NCI-H1417 (cell line): Measurements from ENCODE around the gene ACSL6.

ENCODE experiments used
- DNase-seq, 3 experiments: peaks; one replicate each; lab custom pipeline; 2025; lab: John Stamatoyannopoulos, UW

The ACSL6 gene

DNA sequence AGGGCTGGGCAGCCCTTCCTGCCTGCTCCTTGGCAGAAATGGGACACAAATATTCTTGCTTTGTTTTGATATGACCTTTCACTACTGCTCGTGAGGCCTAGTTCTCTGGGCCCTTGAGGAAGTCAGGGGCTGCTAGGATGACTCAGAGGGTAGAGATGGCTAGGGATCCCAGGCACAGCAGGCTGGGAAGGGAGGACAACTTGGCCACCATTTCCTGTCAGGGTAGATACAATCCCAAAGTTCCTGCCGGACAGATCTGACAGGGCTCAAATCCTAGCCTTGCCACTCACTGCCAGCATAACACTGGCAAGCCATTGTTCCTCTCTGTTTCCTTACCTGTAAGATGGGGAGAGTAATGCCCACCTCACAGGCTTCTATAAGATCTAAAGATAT lies 34.2 kb downstream of the ACSL6 start:
- no peak for DNase-seq

DNA sequence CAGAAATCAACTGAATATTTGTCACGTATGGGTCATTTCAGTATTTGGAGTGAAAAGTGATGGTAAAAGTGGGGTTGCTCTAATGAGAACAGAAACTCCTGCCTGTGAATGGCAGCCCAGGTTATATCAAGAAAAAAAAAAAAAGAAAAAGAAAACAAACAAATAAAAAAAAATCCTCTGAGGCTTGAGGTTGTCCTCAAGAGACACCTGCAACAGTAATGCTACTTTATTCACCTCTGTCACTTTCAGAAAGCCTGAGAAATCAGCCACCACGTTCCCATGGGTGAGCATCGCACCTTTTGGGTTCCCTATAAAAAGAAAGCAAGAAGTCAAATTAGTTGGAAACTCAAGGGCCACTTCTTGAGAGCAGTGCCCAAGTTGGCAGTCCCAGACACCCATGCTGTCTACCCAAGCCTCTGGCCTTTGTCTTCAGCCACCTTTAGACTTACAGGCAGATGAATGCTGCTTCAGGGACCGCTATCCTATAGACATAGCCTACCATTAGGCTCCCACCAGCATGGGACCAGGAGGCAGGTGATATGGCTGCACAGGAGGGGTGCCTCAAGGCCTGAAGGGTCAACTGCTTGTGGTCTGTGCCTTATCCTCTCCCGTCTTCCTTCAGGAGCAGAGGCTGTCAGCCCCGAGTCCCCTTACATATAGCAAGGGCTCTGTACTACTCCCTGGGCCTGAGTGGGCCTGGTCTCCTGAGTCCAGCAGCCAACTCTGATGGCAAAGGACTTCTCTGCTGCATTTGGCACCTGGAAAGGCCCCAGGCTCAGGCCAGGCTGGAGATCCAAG lies 34.8 kb downstream of the ACSL6 start:
- no peak for DNase-seq

DNA sequence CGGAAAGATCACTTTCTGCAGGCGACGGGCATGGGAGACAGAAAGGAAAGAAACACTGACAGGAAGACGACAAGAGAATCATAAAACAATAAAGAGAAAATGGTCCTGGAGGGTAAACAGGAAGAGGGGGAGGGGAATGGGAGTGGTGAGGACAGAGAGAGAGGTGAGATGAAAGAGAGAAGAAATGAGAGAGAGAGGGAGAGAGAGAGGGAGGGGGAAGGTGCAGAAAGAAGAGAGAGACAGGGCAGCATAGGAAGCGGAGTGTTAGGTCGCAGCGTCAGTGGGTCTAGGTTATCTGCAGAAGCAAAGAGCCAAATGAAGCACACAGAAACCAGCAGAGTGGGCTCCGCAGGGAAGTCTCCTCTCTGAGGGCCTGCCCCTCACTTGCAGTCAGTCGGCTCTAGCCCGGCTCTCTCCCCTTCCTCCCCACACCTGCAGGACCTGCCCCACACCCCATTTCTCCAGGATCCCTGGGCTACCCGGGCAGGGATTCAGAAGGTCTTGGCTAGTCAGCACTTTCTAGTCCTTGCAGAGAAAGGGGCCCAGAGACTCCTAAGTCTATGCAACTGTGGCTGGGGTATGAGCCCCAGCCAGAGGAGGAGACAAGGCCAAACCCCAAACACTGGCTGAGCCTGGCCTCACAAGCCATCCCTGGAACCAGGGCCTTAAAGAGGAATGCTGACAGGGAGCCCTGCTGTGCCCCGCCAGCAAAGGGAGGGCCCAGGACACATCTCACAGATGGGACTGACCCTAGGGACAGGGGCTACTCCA lies 36.3 kb downstream of the ACSL6 start:
- DNase-seq: no peak

DNA sequence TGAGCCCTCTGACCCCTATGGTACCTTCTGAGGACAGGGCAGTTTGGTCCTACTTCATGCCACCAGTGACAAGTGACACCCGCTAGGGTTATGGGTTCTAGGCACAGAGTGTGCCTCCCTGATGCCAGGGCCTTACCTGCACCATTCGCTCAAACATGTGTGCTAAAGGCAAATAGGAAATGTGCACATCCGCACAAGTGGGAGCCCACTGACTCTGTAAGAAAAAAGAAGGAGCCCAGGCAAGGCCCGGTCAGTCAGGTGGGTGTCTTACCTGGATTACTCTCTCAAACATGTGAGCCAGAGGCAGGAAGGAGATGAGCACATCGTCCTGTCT lies 36.9 kb downstream of the ACSL6 start:
- no peak for DNase-seq

DNA sequence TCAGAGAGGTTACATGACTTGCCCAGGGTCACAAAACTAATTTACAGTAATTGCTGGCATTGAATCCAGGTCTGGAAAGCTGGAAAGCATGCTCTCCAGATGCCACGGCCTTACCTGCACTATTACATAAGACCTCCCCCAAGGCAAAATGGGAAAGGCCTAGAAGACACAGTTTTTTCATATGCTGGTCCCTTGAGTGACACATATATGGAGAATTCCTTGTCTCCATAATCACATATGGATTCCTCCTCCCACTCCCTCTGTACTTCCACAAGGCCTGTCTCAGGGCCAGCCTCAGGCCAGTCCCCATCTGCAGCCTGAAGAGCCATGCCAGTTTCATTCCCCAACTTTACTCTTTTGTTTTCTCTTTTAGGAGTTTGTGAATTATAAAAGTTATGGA lies 37.4 kb downstream of the ACSL6 start:
- no peak for DNase-seq

DNA sequence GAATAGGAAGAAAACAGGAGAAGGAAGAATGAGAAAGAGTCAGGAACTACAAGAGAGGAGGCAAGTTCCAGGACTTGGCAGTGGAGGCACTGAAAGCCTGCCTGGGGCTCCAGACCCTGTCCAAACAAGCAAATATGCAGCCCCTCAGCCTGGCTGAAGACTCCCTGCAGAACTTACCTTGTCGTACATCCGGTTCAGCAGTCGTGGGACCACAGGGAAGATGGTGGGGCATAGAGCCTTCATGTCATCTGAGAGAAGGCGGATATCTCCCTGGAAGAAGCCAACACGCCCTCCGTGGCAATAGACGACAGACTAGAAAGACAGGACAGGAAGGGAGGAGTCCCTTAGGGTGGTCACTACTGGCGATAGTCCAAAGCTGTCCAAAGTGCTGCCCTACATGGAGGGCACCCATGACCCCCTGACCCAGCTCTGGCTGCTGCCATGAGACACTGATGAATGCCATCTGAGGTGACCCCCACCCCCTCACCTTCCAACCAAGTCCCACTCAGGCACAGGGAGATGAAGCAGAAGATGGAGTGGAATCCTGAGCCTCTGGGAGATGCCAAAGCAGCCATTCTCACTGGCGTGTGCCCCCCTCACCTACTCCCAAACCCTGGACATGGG lies 38.3 kb downstream of the ACSL6 start:
- no peak for DNase-seq

DNA sequence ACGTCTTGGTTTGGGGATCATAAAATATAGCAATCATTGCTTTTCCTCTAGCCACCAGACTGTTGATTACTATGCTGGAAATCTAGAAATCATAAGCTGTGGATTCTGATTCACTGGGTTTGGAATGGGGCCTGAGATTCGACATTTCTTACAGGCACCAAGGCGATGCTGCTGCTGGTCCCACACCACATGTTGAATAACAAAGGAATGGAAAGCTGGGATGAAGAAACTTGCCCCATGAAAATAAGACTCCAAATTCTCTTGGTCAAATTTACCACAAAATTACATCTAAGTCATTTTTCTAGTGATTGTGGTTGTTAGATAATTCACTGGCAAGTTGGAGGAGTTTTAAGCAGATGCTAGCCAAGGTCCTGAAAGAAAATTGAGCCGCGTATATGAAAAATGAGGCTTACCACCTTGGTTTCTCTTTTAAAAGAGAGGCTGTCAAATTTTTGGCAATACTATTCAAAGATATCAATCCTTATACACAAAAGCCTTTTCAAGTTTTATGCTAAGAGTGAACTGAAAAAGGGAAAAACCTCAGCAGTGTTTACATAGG lies 43.0 kb downstream of the ACSL6 start:
- DNase-seq: no peak

DNA sequence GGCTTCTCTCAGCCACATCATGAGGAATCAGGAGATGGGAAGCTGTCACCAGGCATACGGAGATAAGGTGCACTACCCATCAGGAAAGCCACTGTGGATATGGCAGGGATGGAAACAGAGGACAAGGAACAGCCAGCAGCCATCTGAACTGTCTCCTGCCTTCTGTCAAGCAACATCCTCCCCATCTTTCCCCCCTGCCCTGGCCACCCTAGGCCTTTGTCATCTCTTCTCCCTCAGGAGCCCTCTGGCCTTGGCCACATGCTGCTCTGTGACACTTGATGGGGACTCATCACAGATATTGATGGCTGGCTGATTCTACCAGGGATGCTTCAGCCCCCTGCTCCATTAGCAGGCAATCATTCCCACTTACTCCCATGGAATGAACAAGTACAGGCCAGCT lies 44.9 kb downstream of the ACSL6 start:
- DNase-seq: no peak

DNA sequence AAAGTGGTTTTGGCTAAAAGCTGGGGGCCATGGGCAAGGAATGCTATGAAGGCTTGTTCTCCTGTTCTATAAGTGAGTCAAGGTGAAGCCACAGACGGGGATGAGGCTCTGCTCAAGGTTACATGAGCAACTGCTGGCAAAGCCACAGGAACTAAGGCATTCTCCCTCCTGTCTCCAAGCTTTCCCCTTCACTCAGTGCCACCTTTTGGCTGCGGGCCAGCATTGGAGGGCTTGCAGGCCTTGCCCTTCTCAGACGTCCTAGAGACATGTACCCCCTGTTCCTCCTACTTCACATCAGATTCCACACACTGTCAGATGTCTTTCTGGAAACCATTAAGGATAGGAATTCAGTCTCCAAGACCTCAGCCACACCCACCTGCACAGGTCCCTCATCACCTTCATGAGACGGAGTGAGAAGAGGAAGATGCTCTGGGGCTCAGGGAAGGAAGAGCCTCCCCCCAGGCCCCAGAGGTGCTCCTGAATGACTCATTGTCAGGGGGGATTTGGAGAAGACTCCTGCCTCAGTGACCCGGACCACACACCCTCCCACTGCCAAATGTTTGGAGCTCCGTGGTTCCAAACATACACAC lies 45.5 kb downstream of the ACSL6 start:
- DNase-seq: no peak

DNA sequence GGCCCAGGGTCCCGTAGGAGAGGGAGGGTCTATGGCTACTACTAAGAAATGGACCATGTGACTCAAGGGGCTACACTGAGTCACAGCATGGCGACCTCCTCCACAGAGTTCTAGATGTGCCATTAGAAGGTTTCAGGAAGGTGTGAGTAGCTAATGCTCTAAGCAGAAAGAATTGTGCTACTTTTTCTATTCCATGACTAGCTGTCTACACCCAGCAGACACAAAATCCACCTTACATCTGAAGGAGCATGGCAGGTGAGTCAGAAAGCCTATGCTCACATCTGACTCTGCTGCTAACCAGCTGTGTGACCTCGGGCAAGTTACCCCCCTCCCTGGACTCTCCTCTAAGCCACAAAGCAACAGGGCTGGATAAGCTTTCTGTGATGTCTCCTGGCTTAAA lies 51.6 kb downstream of the ACSL6 start:
- no peak for DNase-seq

DNA sequence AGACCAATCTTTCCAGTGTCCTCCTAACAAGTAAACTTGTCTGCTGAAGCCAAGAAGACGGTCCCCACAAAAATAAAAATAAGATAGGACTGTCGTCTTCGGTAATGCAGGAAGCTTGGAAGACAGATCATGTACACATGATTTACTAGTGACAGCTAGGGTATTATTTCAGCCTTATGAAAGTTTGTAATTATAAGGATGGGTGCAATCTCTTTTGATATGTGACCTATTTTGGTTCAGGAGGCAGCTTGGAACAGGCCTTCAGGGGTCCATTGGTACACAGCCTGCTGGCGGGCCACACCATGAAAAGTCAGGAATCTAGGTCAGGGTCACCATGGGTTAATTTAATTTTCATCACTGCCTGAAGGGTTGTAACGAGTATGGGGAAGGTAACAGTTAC lies 52.3 kb downstream of the ACSL6 start:
- DNase-seq: no peak

DNA sequence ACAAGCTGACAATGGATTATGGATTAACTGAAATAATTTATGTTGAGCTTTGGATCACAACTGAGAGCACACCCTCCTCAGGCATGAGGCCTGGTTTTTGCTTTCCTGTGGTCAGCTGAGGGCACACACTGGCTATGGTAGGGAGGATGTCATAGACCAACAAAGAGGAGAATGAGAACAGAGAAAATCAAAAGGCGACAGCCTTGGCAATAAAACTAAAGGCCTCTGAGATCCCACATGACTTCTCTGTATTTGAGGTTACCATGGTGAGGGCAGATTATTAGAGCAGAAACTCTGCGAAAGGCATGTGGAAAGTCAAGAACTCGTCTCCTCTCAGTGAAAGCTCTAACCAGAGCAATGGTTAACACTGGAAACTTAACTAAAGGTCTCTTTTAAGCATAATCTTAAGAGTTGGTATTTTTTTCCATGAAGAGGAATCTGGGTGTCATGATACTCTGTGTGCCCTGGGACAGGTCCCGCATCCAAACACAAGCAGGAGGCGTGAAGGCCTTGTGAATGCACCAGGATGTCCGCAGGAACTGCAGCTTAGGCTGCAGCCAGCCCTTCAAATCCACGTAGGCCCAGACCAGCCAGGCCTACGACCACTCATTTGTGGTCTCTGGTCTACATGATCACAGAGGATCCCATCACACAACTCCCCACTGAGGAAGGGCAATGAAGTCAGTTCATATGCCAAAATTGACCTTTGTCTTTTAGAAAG lies 53.6 kb downstream of the ACSL6 start:
- no peak for DNase-seq

DNA sequence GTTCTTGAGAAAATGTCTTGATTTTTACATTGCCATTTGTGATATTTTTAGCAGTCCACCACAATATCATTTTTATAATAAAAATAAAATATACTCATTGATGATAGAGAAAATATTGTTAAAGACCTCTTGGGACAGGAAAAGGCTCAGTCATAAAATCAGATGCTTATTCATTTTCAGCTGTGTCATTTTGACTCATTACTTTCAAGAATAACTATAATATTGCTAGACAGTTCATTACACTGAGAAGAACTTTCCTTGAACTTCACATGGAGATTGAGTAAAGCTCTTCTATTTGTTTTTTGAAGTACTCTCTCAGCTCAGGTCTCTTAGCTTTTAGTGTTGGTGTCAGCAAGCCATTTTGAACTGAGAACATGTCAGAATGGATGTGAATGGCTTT lies 57.5 kb downstream of the ACSL6 start:
- DNase-seq: no peak

DNA sequence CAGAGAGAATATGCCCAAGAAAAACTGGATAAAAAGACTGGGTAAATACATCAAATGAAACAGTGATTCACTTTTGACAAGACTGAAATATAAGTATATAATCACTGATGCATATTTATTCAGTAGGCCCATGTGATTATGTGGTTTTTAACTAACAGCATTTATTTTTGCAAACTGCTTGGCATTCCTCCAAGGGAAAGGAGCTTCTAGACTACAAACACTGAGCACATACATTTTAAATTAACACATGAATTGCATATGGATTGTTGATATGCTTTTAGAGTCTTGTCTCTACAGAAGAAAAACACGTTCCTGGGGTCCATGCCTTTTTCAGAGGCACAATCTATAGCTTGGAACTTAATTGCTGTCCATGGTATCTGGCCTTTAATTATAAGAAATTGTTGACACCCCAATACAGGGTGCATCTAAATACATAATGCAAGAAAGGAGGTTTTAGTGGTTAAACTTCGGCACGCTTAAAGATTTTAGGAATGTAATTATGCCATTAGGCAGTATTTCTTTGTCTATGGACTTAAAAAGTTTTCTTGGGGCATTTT lies 59.1 kb downstream of the ACSL6 start:
- DNase-seq: peak in 1 of 3 experiments; percentile 6

DNA sequence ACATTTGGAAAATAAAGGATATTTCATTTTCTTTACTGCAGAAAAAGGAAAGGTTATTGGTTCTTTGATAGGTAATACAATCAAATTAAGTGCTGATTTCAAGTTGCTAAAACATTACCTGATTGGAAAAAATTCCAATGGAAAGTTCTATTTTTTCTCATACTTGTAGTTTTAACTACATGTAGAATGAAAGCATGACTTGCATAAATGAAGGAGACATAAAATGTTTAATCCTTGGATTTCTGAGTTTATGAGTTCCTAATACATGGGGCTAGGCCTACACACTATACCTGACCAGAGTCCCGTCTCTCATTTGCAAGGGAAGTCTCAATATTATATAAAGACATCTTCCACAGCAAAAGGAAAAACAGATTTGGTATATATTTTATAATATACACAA lies 60.8 kb downstream of the ACSL6 start:
- DNase-seq: no peak

DNA sequence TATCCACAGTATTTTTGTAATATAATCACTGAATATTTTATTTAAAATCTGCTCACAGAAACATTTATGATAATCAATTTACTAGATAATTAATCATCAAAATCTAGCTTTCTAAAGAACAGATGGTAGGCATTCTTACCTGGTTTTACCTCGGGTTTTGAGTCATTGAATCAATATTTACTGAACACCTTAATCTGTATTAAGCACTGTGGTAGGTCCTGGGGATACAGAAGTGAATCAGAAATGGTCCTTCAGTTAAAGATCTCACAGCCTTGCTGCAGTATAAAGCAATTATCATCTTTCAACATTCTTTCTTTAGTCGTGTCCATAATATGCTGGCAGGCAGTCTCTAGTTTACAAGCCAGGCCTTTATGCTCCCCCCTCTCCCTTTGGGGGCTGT lies 64.0 kb downstream of the ACSL6 start:
- DNase-seq: peak in 2 of 3 experiments; percentile 26 to 61

DNA sequence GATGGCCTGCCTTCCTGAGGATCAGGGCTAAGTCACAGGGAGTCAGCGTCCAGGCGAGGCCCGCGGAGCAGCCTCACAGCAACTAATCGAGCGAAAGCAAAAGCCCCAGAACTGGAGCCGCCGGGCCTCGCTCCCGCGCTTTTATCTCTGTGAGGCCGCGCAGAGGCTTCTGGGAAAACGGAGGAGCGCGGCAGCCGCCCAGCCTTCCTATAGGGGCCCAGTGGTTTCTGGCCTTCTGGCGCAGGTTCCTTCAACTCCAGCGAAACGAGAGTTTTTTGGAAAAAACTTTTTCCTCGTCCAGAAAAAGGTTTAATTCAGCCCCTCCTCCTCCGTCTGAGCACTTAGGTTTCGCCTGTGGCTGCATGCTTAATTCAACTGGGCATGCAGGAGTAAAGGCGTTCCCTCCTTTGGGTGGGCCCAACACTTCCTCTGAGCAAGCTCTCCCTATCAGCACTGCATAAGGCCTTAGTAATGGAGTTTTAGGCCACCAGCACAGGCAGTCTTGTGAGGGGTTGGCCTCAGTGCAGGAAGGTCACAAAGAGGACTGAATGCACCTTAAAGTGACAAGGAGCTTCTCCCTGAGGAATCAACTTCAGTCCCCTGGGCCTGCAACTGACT lies 65.8 kb downstream of the ACSL6 start, which contains the start of gene MEIKIN:
TSS of gene MEIKIN (minus strand) at position 113 of the 618 bp plus-strand sequence. CDS start 158 bp downstream, outside the sequence.
- DNase-seq: no peak

DNA sequence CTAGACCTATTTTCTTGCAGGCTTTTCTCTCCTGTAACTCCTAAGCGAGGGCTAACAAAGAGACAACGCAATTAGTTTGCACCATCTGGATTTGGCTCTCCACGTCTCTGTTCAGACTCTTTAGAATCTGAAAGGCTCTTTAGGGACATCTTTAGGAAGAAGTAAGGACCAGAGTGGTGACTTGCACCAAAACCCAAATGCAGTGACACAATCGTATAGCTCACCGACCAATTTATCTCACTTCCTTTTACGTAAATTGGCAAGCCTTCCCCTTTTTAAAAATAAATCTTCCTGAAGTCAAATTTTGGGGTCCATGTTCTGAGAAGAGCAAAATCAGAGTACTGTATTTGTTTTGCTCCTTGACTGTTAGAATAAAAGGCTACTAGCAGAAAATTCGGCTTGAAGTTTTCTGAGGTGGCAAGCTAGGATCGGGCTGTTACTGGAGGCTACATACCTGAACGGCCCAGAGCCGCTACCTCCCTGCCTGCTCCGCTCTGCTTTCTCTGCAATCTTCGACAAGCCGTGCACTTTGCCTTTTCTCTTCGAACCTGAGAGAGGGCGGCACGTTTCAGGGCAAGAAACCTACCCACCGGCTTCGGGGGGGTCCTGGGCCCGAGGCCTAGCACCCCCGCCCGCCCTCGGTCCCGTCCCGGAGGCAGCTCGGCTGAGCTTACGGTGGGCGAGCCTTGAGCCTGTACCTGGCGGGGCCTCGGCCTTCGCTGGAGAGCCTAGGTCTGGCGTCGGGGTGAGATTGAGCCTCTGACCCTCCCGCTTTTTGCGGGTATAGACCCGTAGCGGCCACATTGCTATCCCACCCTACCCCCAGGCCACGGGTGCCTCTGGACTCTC lies 66.5 kb downstream of the ACSL6 start:
- no peak for DNase-seq

DNA sequence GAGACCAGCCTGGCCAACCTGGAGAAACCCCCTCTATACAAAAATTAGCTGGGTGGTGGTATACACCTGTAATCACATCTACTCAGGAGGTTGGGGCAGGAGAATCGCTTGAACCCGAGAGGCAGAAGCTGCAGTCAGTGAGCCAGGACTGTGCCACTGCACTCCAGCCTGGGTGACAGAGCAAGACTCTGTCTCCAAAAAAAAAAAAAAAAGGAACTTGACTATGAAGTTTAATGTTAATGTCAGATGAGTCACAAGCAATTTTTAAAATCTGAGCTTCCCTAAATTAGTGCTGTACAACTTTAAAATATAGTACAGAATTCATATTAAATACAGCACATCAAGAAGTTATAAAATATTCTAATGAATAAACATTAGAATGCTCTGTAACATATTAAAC lies 67.5 kb downstream of the ACSL6 start:
- DNase-seq: no peak

DNA sequence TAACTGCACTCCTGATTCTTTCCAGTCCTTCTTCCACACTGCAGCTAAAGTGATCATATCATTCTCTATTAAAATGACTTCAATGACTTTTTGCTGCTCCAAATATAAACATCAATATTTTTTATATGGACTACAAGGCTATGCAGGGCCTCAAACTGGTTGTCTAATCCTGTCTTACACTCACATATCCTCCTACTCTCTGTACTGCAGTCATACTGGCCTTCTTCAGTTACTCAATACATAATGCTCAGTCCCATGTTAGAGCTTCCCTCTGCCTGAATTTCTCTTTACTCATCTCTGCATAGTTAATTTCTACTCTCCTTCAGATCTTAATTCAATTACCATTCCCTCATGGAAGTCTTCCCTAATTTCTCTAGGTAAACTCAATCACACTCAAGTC lies 69.4 kb downstream of the ACSL6 start:
- DNase-seq: no peak
